ENCODE measurements around the gene NDUFA5. TPM values are rescaled to one million over a fixed set of nuclear protein-coding genes. Genes with fewer than 3 reads are reported as not detected.
A peak's percentile ranks its signal among the peaks of the same experiment; 100 is the strongest.

NDUFA5 gene
- polyA plus RNA-seq, 1 donor (not counting 4 experiments of a cell fraction or from before 2014, with no cell fraction given): 36.9 TPM

GRCh38 chr7:123602648-123603047, 45.0 kb upstream of the NDUFA5 start:
- FAIRE-seq: no peak
- dilution Hi-C loops (cut with MboI; ENCODE audit: extremely low pct_ligation_motif_present, low sequenced_read_pairs): no loop called here

GRCh38 chr7:123601530-123601929, 43.9 kb upstream of the NDUFA5 start, which contains the start of gene ASB15:
Gene ASB15, plus strand, starts transcription at chr7:123601821. Its CDS starts 12,682 bp downstream, at chr7:123614503.
- peak within 1 kb of the TSS; percentile 18 for H2AFZ ChIP-seq (ENCODE audit: control insufficient read depth, low read length)
- H3K9me3 ChIP-seq (ENCODE audit: control insufficient read depth, low read depth, low read length): no peaks in the 10 kb centered on the region
- TF ChIP-seq EZH2 (IDR thresholded peaks at IDR 0.05; ENCODE audit: low read length): no peak
- TF ChIP-seq, protein P1, sequence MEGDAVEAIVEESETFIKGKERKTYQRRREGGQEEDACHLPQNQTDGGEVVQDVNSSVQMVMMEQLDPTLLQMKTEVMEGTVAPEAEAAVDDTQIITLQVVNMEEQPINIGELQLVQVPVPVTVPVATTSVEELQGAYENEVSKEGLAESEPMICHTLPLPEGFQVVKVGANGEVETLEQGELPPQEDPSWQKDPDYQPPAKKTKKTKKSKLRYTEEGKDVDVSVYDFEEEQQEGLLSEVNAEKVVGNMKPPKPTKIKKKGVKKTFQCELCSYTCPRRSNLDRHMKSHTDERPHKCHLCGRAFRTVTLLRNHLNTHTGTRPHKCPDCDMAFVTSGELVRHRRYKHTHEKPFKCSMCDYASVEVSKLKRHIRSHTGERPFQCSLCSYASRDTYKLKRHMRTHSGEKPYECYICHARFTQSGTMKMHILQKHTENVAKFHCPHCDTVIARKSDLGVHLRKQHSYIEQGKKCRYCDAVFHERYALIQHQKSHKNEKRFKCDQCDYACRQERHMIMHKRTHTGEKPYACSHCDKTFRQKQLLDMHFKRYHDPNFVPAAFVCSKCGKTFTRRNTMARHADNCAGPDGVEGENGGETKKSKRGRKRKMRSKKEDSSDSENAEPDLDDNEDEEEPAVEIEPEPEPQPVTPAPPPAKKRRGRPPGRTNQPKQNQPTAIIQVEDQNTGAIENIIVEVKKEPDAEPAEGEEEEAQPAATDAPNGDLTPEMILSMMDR (optimal IDR thresholded peaks at IDR 0.05 in 1 of 3, IDR thresholded peaks at IDR 0.05 in 1 of 3, conservative IDR thresholded peaks at IDR 0.05 in 1 of 3; ENCODE audit: extremely low read depth in 1 of 3, insufficient read depth in 2 of 3, low read length in 3 of 3): no peak
- H3K4me1 ChIP-seq (ENCODE audit: control insufficient read depth, extremely low read depth, insufficient read depth, low read length): no peaks in the 10 kb centered on the region
- H4K20me1 ChIP-seq (ENCODE audit: control insufficient read depth, extremely low read depth, insufficient read depth, low read length): no peaks in the 10 kb centered on the region
- no peaks in the 10 kb centered on the region for H3K36me3 ChIP-seq (ENCODE audit: control insufficient read depth in 2 of 2, extremely low read depth in 1 of 2, insufficient read depth in 2 of 2, low read length in 2 of 2)
- no peaks in the 10 kb centered on the region for H3K9me1 ChIP-seq (ENCODE audit: control insufficient read depth, extremely low read depth, insufficient read depth, low read length)
- FAIRE-seq (no peak), DNase-seq (ENCODE audit: low read depth, low spot score) (no peak)
- no peaks in the 10 kb centered on the region for H3K79me2 ChIP-seq (ENCODE audit: control insufficient read depth, insufficient read depth, low read length)
- dilution Hi-C loops (cut with MboI; ENCODE audit: extremely low pct_ligation_motif_present, low sequenced_read_pairs): no loop called here
- no peaks in the 10 kb centered on the region for H3K27me3 ChIP-seq (ENCODE audit: control insufficient read depth, extremely low read depth, insufficient read depth, low read length)
- no peak within 1 kb of the TSS for H3K4me2 ChIP-seq (ENCODE audit: control insufficient read depth, extremely low read depth, insufficient read depth, low read depth, low read length)
- no peak within 1 kb of the TSS for H3K4me3 ChIP-seq (ENCODE audit: control insufficient read depth in 2 of 3, extremely low read depth in 1 of 3, insufficient read depth in 2 of 3, low read depth in 1 of 3, low read length in 3 of 3)
- no peak within 1 kb of the TSS for H3K9ac ChIP-seq (ENCODE audit: control insufficient read depth, extremely low read depth, insufficient read depth, low read length)
- no peak within 1 kb of the TSS for H3K27ac ChIP-seq (ENCODE audit: control insufficient read depth, insufficient read depth, low read length)

More at GRCh38 chr7:123602648-123603047, 45.0 kb upstream of the NDUFA5 start:
- Histone ChIP-seq H3K4me2 (ENCODE audit: control insufficient read depth, extremely low read depth, insufficient read depth, low read depth, low read length) (no peak overlapping the region), H3K9ac (ENCODE audit: control insufficient read depth, extremely low read depth, insufficient read depth, low read length) (no peak overlapping the region), H3K9me1 (ENCODE audit: control insufficient read depth, extremely low read depth, insufficient read depth, low read length) (no peaks in the 10 kb centered on the region), H3K9me3 (ENCODE audit: control insufficient read depth, low read depth, low read length) (no peaks in the 10 kb centered on the region), H3K27ac (ENCODE audit: control insufficient read depth, insufficient read depth, low read length) (no peak overlapping the region), H3K36me3 (ENCODE audit: control insufficient read depth in 2 of 2, extremely low read depth in 1 of 2, insufficient read depth in 2 of 2, low read length in 2 of 2) (no peaks in the 10 kb centered on the region), H2AFZ (ENCODE audit: control insufficient read depth, low read length) (no peak overlapping the region), H4K20me1 (ENCODE audit: control insufficient read depth, extremely low read depth, insufficient read depth, low read length) (no peaks in the 10 kb centered on the region), H3K4me1 (ENCODE audit: control insufficient read depth, extremely low read depth, insufficient read depth, low read length) (no peaks in the 10 kb centered on the region), H3K79me2 (ENCODE audit: control insufficient read depth, insufficient read depth, low read length) (no peaks in the 10 kb centered on the region), H3K4me3 (ENCODE audit: control insufficient read depth in 2 of 3, extremely low read depth in 1 of 3, insufficient read depth in 2 of 3, low read depth in 1 of 3, low read length in 3 of 3) (no peak overlapping the region), H3K27me3 (ENCODE audit: control insufficient read depth, extremely low read depth, insufficient read depth, low read length) (no peaks in the 10 kb centered on the region)
- DNase-seq (ENCODE audit: low read depth, low spot score): no peak
- TF ChIP-seq EZH2 (IDR thresholded peaks at IDR 0.05; ENCODE audit: low read length): no peak
- TF ChIP-seq, protein P1 (optimal IDR thresholded peaks at IDR 0.05 in 1 of 3, IDR thresholded peaks at IDR 0.05 in 1 of 3, conservative IDR thresholded peaks at IDR 0.05 in 1 of 3; ENCODE audit: extremely low read depth in 1 of 3, insufficient read depth in 2 of 3, low read length in 3 of 3): no peak
